NCI-H446 treated with DMSO at 0.1 percent for 48 hours (cell line): ENCODE measurements around the gene TTC5.
"Not testable (repeated sequence)": the region's sequence is repeated elsewhere in the genome, so short reads cannot be mapped to it uniquely, and the experiment has no call there.

Experiments
- DNase-seq: peaks from one replicate; lab custom pipeline; 2025; lab: John Stamatoyannopoulos, UW

TTC5 gene

GRCh38 chr14:20302042-20302755 lies 3.6 kb downstream of the TTC5 start:
- DNase-seq: no peak

GRCh38 chr14:20295067-20295466 lies 10.7 kb downstream of the TTC5 start:
- no peak for DNase-seq

GRCh38 chr14:20294636-20295035 lies 11.1 kb downstream of the TTC5 start:
- DNase-seq: no peak

GRCh38 chr14:20281998-20282397 lies 23.8 kb downstream of the TTC5 start:
- DNase-seq: not testable (repeated sequence)

DNA sequence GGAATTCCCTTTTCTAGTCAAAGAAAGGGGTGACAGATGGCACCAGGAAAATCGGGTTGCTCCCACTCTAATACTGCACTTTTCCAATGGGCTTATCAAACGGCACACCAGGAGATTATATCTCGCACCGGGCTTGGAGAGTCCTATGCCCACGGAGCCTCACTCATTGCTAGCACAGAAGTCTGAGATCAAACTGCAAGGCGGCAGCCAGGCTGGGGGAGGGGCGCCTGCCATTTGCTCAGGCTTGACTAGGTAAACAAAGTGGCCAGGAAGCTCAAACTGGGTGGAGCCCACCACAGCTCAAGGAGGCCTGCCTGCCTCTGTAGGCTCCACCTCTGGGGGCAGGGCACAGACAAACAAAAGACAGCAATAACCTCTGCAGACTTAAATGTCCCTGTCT lies 25.5 kb downstream of the TTC5 start:
- DNase-seq: not testable (repeated sequence)

- no peak for DNase-seq
Observed at GRCh38 chr14:20278414-20278813, 27.3 kb downstream of the TTC5 start.

DNA sequence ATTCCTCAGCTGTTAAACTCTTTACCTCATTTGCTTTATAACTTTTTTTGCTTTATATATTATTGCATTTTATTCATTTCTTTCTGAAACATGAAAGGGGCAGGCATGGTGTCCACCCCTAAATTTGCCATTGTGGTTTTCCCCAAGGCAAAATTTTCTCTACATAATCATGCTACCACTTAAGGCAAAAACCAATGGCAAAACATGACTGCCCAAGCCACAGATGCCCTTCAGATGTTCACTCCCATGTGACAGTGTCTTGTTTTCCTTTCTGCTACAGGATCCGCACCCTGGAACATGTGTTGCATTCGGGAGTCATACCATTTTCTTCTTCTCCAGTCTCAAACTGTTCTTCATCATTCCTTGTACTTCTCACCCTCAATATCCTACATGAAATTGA lies 28.3 kb downstream of the TTC5 start:
- no peak for DNase-seq

DNA sequence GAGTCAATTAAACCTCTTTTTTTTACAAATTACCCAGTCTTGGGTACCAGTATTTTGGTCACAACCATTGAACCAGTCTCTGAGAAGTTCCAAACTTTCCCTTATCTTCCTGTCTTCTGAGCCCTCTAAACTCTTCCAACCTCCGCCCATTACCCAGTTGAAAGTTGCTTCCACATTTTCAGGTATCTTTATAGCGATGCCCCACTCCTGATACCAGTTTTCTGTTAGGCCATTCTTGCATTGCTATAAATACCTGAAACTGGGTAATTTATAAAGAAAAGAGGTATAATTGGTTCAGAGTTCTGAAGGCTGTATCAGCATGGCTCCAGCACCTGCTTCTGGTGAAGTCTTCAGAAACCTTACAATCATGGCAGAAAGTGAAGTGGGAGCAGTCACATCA lies 31.7 kb downstream of the TTC5 start:
- DNase-seq: no peak

DNA sequence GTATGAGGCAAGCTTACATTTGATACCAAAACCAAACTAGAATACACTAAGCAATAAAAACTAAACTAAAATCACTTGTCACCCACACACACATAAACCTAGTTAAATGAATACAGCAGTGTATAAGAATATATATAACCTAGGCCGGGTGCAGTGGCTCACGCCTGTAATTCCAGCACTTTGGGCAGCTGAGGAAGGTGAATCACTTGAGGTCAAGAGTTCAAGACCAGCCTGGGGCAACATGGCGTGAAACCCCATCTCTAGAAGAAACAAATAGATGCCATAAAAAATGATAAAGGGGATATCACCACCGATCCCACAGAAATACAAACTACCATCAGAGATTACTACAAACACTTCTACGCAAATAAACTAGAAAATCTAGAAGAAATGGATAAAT lies 41.4 kb downstream of the TTC5 start:
- DNase-seq: not testable (repeated sequence)

GRCh38 chr14:20262642-20263128 lies 43.1 kb downstream of the TTC5 start:
- DNase-seq: no peak

GRCh38 chr14:20247646-20248246 lies 58.0 kb downstream of the TTC5 start:
- DNase-seq: no peak
